Uterus (tissue), 4 donors: ENCODE results near the gene HPSE2. TPM values are rescaled to one million over a fixed set of nuclear protein-coding genes. Genes with fewer than 3 reads are reported as not detected.

ENCODE experiments used
- DNase-seq, 2 donors: peaks; one replicate each; pipeline ENCODE4 v3.0.0-alpha.2; 2019 to 2020
- H3K27ac ChIP-seq, 2 donors: fragments of 200-600 bp; sonication (generic); 1 replicate in 1 of 2; 2 replicates in 1 of 2; pipeline ENCODE4 v1.5.1; 2016 to 2018
- H3K27me3 ChIP-seq, 2 donors: fragments of 200-600 bp; sonication (generic); one replicate each; pipeline ENCODE4 v1.5.1; 2018 to 2019; ENCODE audit warnings: control low read depth in 1 of 2
- H3K36me3 ChIP-seq, 2 donors: fragments of 200-600 bp; sonication (generic); one replicate each; pipeline ENCODE4 v1.5.1; 2019; ENCODE audit warnings: control low read depth in 1 of 2
- H3K4me1 ChIP-seq, 2 donors: fragments of 200-600 bp; sonication (generic); one replicate each; pipeline ENCODE4 v1.5.1; 2018 to 2019; ENCODE audit warnings: control low read depth in 1 of 2
- H3K4me3 ChIP-seq, 2 donors: fragments of 200-600 bp; sonication (generic); 1 replicate in 1 of 2; 2 replicates in 1 of 2; pipeline ENCODE4 v1.5.1; 2018 to 2019; ENCODE audit warnings: mild to moderate bottlenecking in 1 of 2
- H3K9me3 ChIP-seq, 2 donors: fragments of 200-600 bp; sonication (generic); one replicate each; pipeline ENCODE4 v1.5.1; 2019; ENCODE audit warnings: control low read depth in 1 of 2
- CTCF ChIP-seq, 4 experiments: fragments of 200-600 bp in 2 of 4; fragments of 450-650 bp in 2 of 4; sonication (generic) in 2 of 4; IDR thresholded peaks; one replicate each; pipeline ENCODE4 v1.5.1; 2016 to 2019; ENCODE audit warnings: antibody characterized with exemption in 4 of 4, mild to moderate bottlenecking in 2 of 4, moderate library complexity in 1 of 4
- POLR2A ChIP-seq, 2 donors: fragments of 450-650 bp; IDR thresholded peaks; one replicate each; pipeline ENCODE4 v1.6.1; 2016; ENCODE audit warnings: antibody characterized with exemption in 2 of 2, mild to moderate bottlenecking in 1 of 2, moderate library complexity in 1 of 2
- intact Hi-C: fragments of 100-400 bp; cut with DNase I; formaldehyde crosslinking; loops from one replicate; pipeline ENCODE4 v1.15.1; 2023; ENCODE audit warnings: low total_unique reads
- total RNA-seq, 4 donors: library from RNA; depleted of rRNA in 3 of 4; stranded (reverse); fragments of >200 nt in 3 of 4; gene quantifications; one replicate each; pipeline versions ENCODE4 v1.1.0 to v1.2.4, GENCODE V29; 2014 to 2023
- donor health status: DM: yes; HTN: yes; CAD: no.

HPSE2 gene
- total RNA-seq, 4 donors from 2014 or later = 7.0 to 13.6 (median 7.7) TPM; not detected in 1

DNA sequence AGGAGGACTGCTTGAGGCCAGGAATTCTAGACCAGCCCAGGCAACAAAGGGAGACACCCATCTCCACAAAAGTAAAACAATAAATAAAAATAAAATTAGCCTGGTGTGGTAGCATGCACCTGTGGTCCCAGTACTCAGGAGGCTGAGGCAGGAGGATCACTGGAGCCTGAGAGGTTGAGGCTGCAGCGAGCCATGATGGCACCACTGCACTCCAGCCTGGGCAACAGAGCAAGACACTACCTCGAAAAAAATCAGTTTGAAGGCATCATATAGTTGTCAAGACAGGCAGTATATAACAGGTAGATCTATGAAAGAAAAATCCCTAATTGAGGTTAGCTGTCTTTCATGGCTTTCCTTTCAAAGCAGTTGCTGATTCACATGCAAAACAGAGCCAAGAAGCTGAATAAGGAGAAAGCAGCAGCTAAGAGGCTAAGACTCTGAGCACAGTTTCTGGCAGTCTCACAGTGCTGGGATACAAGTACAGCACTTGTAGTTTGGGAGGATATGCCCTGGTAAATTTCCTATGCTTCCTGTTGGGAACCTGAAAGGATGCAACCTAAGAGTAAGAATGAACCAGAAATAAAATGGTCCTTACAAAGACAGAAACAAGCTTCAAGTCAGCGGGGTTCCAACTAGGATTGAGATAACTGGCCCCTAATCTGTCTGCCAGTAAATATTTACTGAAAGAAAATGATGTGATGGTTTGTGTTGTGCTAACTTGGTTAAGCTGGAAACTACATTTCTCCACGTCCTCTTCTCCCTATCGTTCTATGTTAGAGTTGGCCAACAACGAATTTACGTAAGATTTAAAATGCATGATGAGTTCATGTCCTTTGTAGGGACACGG lies 420.4 kb downstream of the HPSE2 start:
- H3K27ac ChIP-seq = no peak overlapping the region
- no peak for DNase-seq
- intact Hi-C loops = no loop called here
- H3K27me3 ChIP-seq = no peaks in the 10 kb centered on the region
- no peak overlapping the region for H3K4me3 ChIP-seq
- H3K36me3 ChIP-seq = no peaks in the 10 kb centered on the region
- no peaks in the 10 kb centered on the region for H3K9me3 ChIP-seq
- TF ChIP-seq CTCF (IDR thresholded peaks at IDR 0.05) (no peak), POLR2A (IDR thresholded peaks at IDR 0.05) (no peak)
- H3K4me1 ChIP-seq = no peaks in the 10 kb centered on the region

- no peaks in the 10 kb centered on the region for H3K27me3 ChIP-seq
- no peaks in the 10 kb centered on the region for H3K4me1 ChIP-seq
- no peak overlapping the region for H3K27ac ChIP-seq
- no peak overlapping the region for H3K4me3 ChIP-seq
- DNase-seq = no peak
- H3K36me3 ChIP-seq = no peaks in the 10 kb centered on the region
- no peaks in the 10 kb centered on the region for H3K9me3 ChIP-seq
- no peak for TF ChIP-seq POLR2A (IDR thresholded peaks at IDR 0.05)
- no peak for TF ChIP-seq CTCF (IDR thresholded peaks at IDR 0.05)
- intact Hi-C loops = no loop called here
Observed at GRCh38 chr10:98814470-98814869, 421.2 kb downstream of the HPSE2 start.

- no peaks in the 10 kb centered on the region for H3K27me3 ChIP-seq
- H3K27ac ChIP-seq = no peak overlapping the region
- H3K9me3 ChIP-seq = no peaks in the 10 kb centered on the region
- TF ChIP-seq CTCF (IDR thresholded peaks at IDR 0.05) (no peak), POLR2A (IDR thresholded peaks at IDR 0.05) (no peak)
- no peaks in the 10 kb centered on the region for H3K4me1 ChIP-seq
- intact Hi-C loops = no loop called here
- H3K36me3 ChIP-seq = no peaks in the 10 kb centered on the region
- no peak for DNase-seq
- no peak overlapping the region for H3K4me3 ChIP-seq
Observed at GRCh38 chr10:98808282-98808892, 427.3 kb downstream of the HPSE2 start.

GRCh38 chr10:98800263-98800662 lies 435.4 kb downstream of the HPSE2 start:
- no peak overlapping the region for H3K27ac ChIP-seq
- no peaks in the 10 kb centered on the region for H3K4me1 ChIP-seq
- intact Hi-C loops = no loop called here
- H3K27me3 ChIP-seq = no peaks in the 10 kb centered on the region
- H3K9me3 ChIP-seq = no peaks in the 10 kb centered on the region
- TF ChIP-seq CTCF (IDR thresholded peaks at IDR 0.05) (no peak), POLR2A (IDR thresholded peaks at IDR 0.05) (no peak)
- DNase-seq = no peak
- H3K4me3 ChIP-seq = no peak overlapping the region
- no peaks in the 10 kb centered on the region for H3K36me3 ChIP-seq

DNA sequence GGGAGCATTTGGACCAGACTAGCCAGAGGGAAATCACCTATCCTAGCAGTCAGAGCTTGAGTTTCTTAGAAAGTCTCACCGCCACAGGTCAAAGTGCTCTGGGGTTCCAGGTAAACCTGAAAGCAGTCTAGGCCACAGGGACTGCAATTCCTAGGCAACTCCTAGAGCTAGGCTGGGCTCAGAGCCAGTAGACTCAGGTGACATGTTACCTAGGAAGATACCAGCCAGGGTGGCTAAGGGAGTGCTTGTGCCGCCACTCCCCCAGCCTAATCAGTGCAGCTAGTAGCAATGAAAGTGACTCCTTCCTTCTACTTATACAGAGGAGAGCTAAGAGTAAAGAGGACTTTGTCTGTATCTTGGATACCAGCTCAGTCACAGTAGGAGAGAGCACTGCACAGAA lies 440.2 kb downstream of the HPSE2 start:
- Histone ChIP-seq H3K4me1 (no peaks in the 10 kb centered on the region), H3K27me3 (no peaks in the 10 kb centered on the region), H3K9me3 (no peaks in the 10 kb centered on the region), H3K4me3 (no peak overlapping the region), H3K27ac (no peak overlapping the region), H3K36me3 (no peaks in the 10 kb centered on the region)
- no peak for TF ChIP-seq POLR2A (IDR thresholded peaks at IDR 0.05)
- TF ChIP-seq CTCF (IDR thresholded peaks at IDR 0.05) = no peak
- intact Hi-C loops = no loop called here
- DNase-seq = no peak
